Stimulated activated CD4-positive, alpha-beta T cell treated with anti-CD3 and anti-CD28 coated beads, TNF-alpha, amount 100 ng/mL, for 1 hour (primary cell): ENCODE results near the gene DCDC1.

Experiments
- DNase-seq, 3 donors: peaks; one replicate each; pipeline ENCODE4 v3.0.0-alpha.2; 2020; ENCODE audit warnings: low read depth in 3 of 3, low spot score in 1 of 3

DCDC1 gene

DNA sequence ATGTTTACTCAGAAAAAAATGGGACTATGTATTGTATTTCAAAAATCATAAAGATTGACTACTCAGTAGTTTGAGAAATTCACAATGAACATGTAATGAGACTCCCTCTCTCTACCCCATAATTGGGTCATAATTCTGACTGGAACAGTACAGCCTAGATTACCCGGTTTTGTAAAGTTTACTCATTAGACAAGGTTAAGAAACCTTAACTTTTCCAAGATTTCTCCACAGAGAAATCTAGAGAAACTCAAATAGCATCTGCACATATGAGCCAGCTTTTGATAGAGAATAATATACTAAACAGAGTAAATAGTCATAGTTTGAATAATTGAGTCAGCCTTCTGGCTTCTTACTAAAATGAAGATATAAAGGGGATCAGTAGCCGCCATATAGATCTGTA, 452.3 kb downstream of the DCDC1 start:
- DNase-seq: no peak

DNA sequence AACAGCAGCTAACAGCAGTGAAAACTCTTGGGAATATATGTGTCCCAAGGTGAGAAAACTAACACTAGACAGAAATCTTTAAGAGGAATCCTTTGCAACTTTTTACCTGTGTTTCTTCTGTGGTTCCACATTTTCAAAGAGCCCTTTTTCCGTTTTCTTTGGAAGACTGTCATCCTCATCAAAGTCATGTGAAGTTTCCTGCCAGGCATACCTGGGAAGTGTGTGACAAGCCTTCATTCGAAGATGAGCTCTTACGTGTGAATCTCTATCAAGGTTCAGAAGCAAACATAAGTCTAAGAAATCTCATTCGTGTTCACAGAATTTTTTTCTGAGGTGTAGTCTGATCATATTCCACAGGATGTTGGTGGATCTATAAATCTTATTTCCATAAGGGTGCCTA, 452.8 kb downstream of the DCDC1 start:
- DNase-seq: no peak

GRCh38 chr11:30914143-30914762, 455.3 kb downstream of the DCDC1 start:
- no peak for DNase-seq

- no peak for DNase-seq
Observed at GRCh38 chr11:30911247-30911646, 458.3 kb downstream of the DCDC1 start.

GRCh38 chr11:30908857-30909256, 460.7 kb downstream of the DCDC1 start:
- no peak for DNase-seq

DNA sequence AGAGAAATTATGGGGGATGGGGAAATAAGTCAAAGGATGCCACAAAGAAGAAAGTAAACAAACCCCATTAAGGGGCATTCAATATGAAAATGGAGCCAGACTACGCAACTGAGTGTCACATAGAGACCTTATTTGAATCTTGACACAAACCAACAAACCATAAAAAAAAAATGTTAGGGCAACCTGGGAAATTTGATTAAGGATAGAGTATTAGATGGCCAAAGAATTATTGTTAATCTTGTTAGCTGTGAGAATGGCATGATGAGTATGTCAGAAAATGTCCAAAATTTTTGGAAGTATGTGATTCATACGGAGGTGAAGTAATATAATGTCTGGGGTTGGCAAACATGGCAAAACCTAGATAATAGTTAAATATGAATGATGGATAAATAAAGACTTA, 461.3 kb downstream of the DCDC1 start:
- no peak for DNase-seq

DNA sequence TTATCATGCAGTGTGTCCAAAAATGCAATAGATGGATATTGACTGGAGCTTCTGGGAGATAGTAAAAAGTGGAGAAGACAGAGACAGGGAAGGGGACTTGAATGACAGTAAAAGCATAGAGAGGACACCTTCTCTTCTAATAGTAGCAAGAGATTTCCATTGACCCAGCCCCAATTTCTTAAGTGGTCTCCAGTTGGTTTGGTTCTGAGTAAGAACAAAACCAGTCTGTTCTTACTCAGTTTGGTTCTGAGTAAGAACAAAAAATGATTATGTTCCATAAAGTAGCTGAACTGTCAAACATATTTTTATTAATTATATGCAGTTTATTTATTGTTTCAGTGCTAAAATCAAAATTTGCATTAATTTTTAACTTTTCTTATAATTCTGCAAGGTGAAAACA, 466.6 kb downstream of the DCDC1 start:
- no peak for DNase-seq

GRCh38 chr11:30895046-30895445, 474.5 kb downstream of the DCDC1 start:
- no peak for DNase-seq

DNA sequence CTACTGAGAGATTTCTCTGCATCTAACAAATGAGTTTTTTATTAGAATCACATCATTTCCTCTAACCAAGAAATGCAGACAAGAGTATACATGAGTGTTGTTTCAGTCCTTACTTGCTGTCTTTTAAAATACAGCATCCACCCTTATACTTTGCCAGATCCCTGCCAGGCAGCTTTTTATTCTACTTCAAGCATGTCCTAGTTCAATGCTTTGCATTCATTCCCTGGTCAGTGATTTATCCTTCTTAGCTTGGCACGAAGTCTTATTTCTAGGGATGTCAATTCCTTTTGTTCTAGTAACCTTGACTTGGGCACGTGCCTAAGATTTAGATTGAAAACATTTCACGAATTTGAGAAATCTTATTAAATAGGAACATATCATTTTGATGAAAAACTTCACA, 476.2 kb downstream of the DCDC1 start:
- DNase-seq: no peak

- DNase-seq: no peak
Observed at GRCh38 chr11:30889143-30889794, 480.3 kb downstream of the DCDC1 start.

GRCh38 chr11:30879322-30880005, 490.1 kb downstream of the DCDC1 start:
- DNase-seq: no peak

DNA sequence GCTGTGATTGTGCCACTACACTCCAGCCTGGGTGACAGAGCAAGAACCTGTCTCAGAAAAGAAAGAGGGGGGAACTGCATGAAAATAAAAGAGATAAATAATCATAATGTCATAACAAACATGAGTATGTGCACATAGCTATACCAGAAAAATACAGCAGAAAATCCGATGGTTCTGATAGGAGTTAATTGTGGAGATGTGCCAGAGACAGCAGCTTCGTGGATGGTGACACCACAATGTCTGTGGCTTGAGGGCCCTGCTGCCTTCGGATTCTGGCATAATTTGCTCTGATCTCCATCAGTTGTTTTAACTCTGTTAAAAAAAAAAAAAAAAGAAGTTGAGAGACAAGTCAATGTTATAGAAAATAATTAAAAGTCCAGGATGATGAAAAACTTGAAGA, 491.1 kb downstream of the DCDC1 start:
- DNase-seq: no peak

DNA sequence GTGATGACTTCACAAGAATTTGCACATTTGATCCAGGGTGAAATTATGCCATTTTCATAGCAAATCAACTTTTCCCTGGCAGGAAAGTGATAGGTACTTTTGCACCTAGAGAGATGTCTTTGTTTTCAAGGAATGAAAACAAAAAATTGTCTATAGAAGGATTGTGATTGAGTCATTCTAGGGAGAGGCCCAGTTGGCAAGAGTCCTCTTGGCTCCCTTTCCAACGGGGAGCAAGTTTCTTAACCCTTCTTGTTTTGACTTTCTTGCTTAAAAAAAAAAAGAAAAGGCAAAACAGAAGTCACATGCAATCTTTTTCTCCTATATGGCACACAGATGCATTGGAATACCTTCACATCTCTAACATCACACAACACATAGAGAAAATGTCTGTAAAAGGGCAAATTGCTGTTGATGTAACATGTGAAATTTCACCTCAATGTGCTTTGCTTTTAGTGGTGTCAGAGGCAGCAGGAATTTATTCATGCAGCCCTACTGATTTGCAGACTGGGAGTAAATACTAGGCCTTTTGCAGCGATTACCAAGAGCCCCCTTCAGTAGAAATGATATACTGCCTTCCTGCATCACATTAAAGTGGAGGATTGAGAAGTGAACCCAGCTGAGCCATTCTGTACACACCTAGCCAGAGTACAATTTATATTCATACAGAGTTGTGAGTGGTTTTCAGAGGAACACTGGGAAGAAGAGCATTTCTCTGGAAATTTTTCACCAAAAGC, 492.7 kb downstream of the DCDC1 start:
- DNase-seq: no peak

- DNase-seq: no peak
Observed at GRCh38 chr11:30876228-30876627, 493.3 kb downstream of the DCDC1 start.

GRCh38 chr11:30875806-30876205, 493.7 kb downstream of the DCDC1 start:
- DNase-seq: no peak

DNA sequence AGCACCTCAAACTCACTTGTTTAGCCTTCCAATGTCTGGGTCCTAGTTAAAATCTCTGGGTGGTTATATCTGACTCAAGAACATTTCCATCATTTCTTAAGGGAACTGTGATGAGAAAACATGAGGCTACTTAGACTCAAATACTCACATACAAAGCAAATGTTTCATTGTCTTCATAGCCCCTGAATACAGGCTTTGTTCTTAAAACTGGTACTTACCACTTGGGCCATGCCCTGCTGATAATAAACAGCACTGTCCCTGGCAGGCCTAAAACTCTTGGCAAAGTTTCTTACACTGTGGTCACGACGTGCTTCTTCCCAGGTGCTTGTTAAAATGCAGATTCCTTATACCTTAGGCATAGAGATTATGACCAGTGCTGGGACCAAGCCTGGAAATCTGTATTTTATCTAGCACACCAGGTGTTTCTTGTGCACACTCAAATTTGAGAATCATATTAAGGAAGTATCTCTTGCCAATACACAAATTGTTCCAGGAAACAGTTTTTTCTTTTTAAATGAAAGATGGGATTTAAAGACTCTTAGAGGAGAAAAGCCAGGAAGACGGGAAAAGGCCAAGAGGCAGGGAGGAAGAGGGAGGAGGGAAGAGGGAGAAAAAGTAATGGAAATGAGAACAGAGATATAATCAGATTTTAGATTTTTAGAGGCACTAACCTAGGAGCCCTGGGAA, 495.5 kb downstream of the DCDC1 start:
- no peak for DNase-seq

- no peak for DNase-seq
Observed at GRCh38 chr11:30868626-30869081, 500.9 kb downstream of the DCDC1 start.

GRCh38 chr11:30863209-30863608, 506.3 kb downstream of the DCDC1 start:
- no peak for DNase-seq

GRCh38 chr11:30861531-30861930, 508.0 kb downstream of the DCDC1 start:
- DNase-seq: no peak

- DNase-seq: no peak
Observed at GRCh38 chr11:30861064-30861463, 508.5 kb downstream of the DCDC1 start.

DNA sequence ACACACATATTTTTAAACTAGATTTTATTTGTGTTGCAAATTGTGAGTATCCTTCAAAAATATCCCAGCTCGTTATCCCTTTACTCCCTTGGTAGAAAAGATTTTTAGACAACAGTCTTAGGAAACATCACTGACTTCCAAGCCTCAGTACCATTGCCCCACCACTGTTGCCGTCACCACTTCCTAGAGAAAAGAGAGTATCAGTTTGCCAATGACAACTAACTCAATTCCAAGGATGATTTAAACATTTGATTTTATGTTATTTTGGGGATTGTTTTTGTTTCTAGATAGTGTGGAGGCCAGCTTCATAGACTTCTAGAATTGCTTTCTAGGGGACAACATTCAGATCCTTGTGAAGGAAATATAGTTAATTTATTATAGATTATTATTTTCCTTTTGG, 509.4 kb downstream of the DCDC1 start:
- DNase-seq: no peak
